Measurements from ENCODE around the gene RBM33. TPM values are rescaled to one million over a fixed set of nuclear protein-coding genes. Genes with fewer than 3 reads are reported as not detected.
A peak's percentile ranks its signal among the peaks of the same experiment; 100 is the strongest.

RBM33 gene
- total and polyA plus RNA-seq, 2 of the 4 experiments (the other 2 are of a cell fraction) = 7.3 to 10.8 TPM

- no peak overlapping the region for H3K18ac ChIP-seq (ENCODE audit: low read depth, low read length)
- no peak overlapping the region for H2AK9ac ChIP-seq (replicated peaks; ENCODE audit: low read depth, low read length, poor library complexity)
- peaks cover 10% of the 10 kb centered on the region for H4K20me1 ChIP-seq (ENCODE audit: insufficient read depth, low read length)
- intact Hi-C loops (cut with micrococcal nuclease) (loop anchor here (1.0 kb wide), 1 partner anchor 104 kb away; no protein-coding TSS in a partner anchor), in situ Hi-C loops (cut with MboI; ENCODE audit: low sequenced_read_pairs) (no loop called here), dilution Hi-C loops (cut with HindIII; ENCODE audit: low sequenced_read_pairs, unreplicated experiment) (no loop called here)
- H3K9ac ChIP-seq (ENCODE audit: low read depth, low read length) = no peak overlapping the region
- BruUV-seq (replicated peaks) = no TSS peak
- H4K8ac ChIP-seq (ENCODE audit: low read depth in 2 of 2, low read length in 2 of 2) = no peak overlapping the region
- no peak overlapping the region for H4K5ac ChIP-seq (ENCODE audit: low read depth, low read length)
- DNase-seq (peak; percentile 39), ATAC-seq (ENCODE audit: low read depth) (peak; percentile 40)
- no peak for TF ChIP-seq NFE2L2 (IDR thresholded peaks at IDR 0.05; ENCODE audit: low read depth, low read length)
- no peak for TF ChIP-seq RCOR1 (IDR thresholded peaks at IDR 0.05; ENCODE audit: insufficient replicate concordance, low read length)
- TF ChIP-seq CEBPB (IDR thresholded peaks at IDR 0.05; ENCODE audit: low read depth, low read length) = no peak
- TF ChIP-seq MAZ (IDR thresholded peaks at IDR 0.05; ENCODE audit: borderline replicate concordance, low read depth, low read length) = no peak
- TF ChIP-seq POLR2A (IDR thresholded peaks at IDR 0.05; ENCODE audit: low read depth, low read length) = no peak
- no peak for TF ChIP-seq USF2 (IDR thresholded peaks at IDR 0.05; ENCODE audit: low read depth, low read length)
- TF ChIP-seq BHLHE40 (IDR thresholded peaks at IDR 0.05; ENCODE audit: low read depth, low read length) = no peak
- no peak for TF ChIP-seq FOS (IDR thresholded peaks at IDR 0.05; ENCODE audit: low read depth, low read length)
- TF ChIP-seq CTCF (conservative IDR thresholded peaks at IDR 0.05; ENCODE audit: low read depth, low read length) = no peak
- no peak for TF ChIP-seq MAFK (IDR thresholded peaks at IDR 0.05; ENCODE audit: low read depth, low read length)
- no peak for TF ChIP-seq RAD21 (IDR thresholded peaks at IDR 0.05; ENCODE audit: low read length)
- no peak for TF ChIP-seq ELK1 (IDR thresholded peaks at IDR 0.05; ENCODE audit: borderline replicate concordance, low read depth, low read length)
- no peak for TF ChIP-seq CHD1 (IDR thresholded peaks at IDR 0.05; ENCODE audit: low read depth, low read length)
- TF ChIP-seq RFX5 (IDR thresholded peaks at IDR 0.05; ENCODE audit: low read depth, low read length) = no peak
- no peak for TF ChIP-seq SMC3 (IDR thresholded peaks at IDR 0.05; ENCODE audit: low read depth, low read length)
- no peak for TF ChIP-seq MXI1 (IDR thresholded peaks at IDR 0.05; ENCODE audit: borderline replicate concordance, low read depth, low read length)
- ChIA-PET CTCF (interaction anchor here (0.7 to 1.6 kb wide), 2 partner anchors 10 to 103 kb away, joined by 4 to 8 read pairs; no protein-coding TSS in a partner anchor), POLR2A (ENCODE audit: unreplicated experiment) (no interaction called here)
- H3K27ac ChIP-seq (ENCODE audit: insufficient read depth, low read length) = no peak overlapping the region
- H3K9me1 ChIP-seq (ENCODE audit: insufficient read depth, low read length) = peaks cover 5% of the 10 kb centered on the region
- no peak overlapping the region for H3K14ac ChIP-seq (replicated peaks; ENCODE audit: low read depth, low read length)
- no peak overlapping the region for H2BK20ac ChIP-seq (ENCODE audit: low read depth, low read length)
- H3K4ac ChIP-seq (ENCODE audit: low read depth, low read length) = no peak overlapping the region
- no peaks in the 10 kb centered on the region for H3K27me3 ChIP-seq (ENCODE audit: control insufficient read depth, insufficient read depth, low read length)
- H2AFZ ChIP-seq (replicated peaks; ENCODE audit: low read length, poor library complexity) = no peak overlapping the region
- no peak overlapping the region for H4K91ac ChIP-seq (ENCODE audit: insufficient read depth, low read depth, low read length)
- H3K4me1 ChIP-seq (ENCODE audit: control insufficient read depth, insufficient read depth, low read length) = peaks cover 4% of the 10 kb centered on the region
- H3K56ac ChIP-seq (ENCODE audit: extremely low read depth, insufficient read depth, low read length) = no peak overlapping the region
- H2BK120ac ChIP-seq (ENCODE audit: low read depth, low read length) = no peak overlapping the region
- H3K9me3 ChIP-seq (ENCODE audit: control insufficient read depth, insufficient read depth, low read length) = no peaks in the 10 kb centered on the region
- no peak overlapping the region for H3K4me2 ChIP-seq (ENCODE audit: low read depth, low read length)
- no peak overlapping the region for H2BK5ac ChIP-seq (ENCODE audit: low read depth, low read length, poor library complexity, severe bottlenecking)
- H3K4me3 ChIP-seq (ENCODE audit: insufficient read depth, low read depth, low read length) = no peak overlapping the region
- peaks cover 32 to 45% of the 10 kb centered on the region in 2 experiments for H3K79me1 ChIP-seq (ENCODE audit: low read depth in 1 of 2, low read length in 2 of 2)
- H2AK5ac ChIP-seq (ENCODE audit: low read depth, low read length) = no peak overlapping the region
- no CpG with 5 or more reads among the region's 1 CpG for WGBS, 2 experiments (ENCODE audit: extremely low coverage in 2 of 2, insufficient read length in 1 of 2)
- H3K23ac ChIP-seq (ENCODE audit: low read depth, low read length) = no peak overlapping the region
- peaks cover 26% of the 10 kb centered on the region for H3K36me3 ChIP-seq (ENCODE audit: control insufficient read depth, insufficient read depth, low read length)
- H2BK15ac ChIP-seq (ENCODE audit: low read depth, low read length) = no peak overlapping the region
Observed at GRCh38 chr7:155702616-155703015, 58.2 kb downstream of the RBM33 start.
